ENCODE data around the gene OR4D1.
A peak's percentile ranks its signal among the peaks of the same experiment; 100 is the strongest.

Gene OR4D1

DNA sequence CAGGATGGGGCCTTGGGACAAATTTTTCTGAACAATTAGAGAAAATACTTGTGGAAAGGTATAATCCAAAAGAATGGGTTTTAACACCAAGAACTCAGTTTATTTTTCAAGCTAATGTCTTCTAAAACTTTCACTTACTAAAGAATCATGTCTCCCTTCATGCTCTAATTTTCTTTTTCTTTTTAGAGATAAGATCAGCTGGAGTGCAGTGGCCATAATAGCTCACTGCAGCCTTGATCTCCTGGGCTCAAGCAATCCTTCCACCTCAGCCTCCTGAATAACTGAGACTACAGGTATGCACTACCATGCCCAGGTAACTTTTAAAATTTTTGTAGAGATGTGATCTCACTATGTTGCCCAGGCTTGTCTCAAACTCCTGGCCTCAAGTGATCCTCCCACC is 5.5 kb downstream of the OR4D1 start:
- DNase-seq (ENCODE audit: low read depth in 2 of 2): no peak

DNA sequence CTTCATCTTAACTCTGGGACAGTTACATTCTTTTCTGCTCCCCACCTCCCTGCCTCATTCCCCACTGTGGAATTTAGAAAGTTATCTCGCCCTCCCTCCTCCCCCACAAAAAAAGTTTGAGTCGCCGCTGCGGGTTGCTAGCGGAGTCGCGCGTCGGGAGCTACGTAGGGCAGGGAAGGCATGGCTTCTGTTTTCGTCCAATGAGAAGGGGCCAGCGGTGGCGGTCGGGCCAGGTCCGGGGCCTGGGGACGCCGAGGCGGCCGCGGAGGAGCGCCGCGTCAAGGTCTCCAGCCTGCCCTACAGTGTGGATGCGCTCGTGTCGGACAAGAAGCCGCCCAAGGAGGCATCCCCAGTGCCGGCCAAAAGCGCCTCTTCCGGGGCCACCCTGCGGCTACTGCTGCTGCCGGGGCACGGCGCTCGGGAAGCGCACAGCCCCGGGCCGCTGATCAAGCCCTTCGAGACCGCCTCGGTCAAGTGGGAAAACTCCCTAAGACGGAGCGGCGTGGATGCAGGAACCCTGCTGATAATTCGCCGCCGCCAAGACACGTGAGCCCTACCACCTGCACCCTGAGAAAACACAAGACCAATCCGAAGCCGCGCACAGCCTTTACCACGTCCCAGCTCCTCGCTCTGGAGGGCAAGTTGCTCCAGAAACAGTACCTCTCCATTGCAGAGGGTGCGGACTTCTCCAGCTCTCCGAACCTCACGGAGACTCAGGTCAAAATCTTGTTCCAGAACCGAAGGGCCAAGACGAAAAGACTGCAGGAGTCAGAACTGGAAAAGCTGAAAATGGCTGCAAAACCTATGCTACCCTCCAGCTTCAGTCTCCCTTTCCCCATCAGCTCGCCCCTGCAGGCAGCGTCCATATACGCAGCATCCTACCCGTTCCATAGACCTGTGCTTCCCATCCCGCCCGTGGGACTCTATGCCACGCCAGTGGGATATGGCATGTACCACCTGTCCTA is 8.9 kb downstream of the OR4D1 start:
- DNase-seq (ENCODE audit: low read depth in 2 of 2): peak; percentile 29 to 54

- DNase-seq (ENCODE audit: low read depth in 2 of 2): no peak
Measured at GRCh38 chr17:58158181-58158580, 10.0 kb downstream of the OR4D1 start.

- DNase-seq (ENCODE audit: low read depth in 2 of 2): no peak
Measured at GRCh38 chr17:58161566-58161965, 13.4 kb downstream of the OR4D1 start.

DNA sequence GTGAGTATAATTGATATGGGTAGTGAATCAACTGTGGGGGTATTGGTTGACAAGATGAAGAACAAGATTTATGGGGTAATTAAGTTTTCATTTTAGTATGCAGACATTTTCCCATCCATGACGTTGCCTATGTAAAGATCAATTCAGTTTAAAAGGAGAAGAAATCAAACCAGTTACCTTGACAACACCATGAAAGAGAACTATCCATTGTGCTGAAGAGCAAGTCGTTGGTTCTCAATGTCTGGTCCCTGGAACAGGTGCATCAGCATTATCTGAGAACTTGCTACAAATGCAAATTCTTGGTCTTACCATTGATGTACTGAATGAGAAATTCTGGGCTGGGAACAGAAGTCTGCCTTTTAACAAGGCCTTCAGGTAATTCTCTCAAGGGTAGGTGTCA is 17.8 kb downstream of the OR4D1 start:
- no peak for DNase-seq (ENCODE audit: low read depth in 2 of 2)

GRCh38 chr17:58166682-58167081 is 18.5 kb downstream of the OR4D1 start, which contains the start of gene OR4D2:
TSS of gene OR4D2 (plus strand) at chr17:58166982. CDS start at chr17:58169656, 2,674 bp downstream.
- DNase-seq (ENCODE audit: low read depth in 2 of 2): no peak

DNA sequence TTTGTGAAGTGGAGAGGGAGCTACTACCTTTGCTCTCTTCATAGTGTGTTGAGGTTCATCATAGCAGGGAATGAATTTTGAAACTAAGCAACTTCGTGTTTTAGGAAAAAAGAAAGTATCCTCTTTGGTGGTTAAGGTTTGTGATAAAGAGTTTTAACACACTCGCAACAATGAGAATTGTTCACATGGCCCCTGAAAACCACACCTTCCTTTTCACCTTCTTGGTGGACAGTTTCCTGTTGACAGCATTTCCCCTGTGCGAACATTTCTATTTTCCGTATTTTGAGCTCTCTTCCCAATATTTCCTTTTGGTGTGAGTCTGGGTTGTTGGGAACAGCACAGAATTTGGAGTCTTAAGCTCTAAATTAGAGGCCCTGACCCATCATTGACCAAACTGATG is 22.4 kb downstream of the OR4D1 start:
- DNase-seq (ENCODE audit: low read depth in 2 of 2): no peak

DNA sequence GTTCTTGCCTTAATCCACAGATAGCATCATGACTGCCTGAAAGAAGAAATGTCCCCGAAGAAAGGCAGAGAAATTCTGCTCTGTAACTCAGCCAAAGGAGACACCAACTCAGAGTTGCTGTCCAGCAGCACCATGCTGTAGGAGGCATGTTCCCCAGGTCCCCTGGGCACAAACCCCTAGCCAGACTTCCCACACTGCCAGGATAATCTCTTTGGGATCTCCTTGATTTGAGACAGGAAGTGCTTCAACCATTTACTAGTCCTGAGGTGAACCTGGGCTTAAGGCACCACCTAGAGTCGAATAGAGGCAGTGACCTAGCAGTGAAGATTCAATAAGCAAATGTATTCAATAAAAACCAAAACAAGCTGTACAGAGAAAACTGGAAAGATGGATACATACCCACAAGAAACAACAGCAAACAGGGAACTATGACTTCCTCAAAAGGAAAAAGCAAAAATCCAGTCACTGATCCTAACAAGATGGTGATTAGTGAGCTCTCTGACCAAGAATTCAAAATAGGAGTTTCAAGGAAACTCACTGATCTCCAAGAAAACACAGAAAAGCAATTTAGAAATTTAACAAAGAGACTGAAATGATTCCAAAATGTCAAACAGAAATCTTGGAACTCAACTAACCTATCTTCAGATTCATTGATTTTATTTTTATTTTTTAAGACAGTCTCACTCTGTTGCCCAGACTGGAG is 24.3 kb downstream of the OR4D1 start:
- peak in 1 of 2 experiments; percentile 20 for DNase-seq (ENCODE audit: low read depth in 2 of 2)

DNA sequence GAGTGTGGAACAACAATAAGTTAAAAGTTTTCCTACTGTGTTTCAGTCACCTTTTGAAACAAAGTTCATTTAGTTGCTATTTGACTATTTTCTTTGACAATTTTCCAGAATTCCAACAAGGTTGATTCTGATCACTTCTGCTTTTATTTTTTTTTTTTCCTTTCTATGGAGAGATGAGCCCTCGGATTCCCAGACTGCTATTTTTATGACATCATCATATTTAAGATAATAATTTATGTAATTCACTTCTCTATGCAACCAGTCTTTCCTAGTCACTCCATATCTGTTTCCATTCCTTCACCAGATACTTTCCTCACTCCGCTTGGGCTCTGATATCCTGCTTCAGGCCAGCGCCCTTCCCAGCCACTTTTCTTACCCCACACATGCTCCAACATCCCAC is 26.7 kb downstream of the OR4D1 start:
- no peak for DNase-seq (ENCODE audit: low read depth in 2 of 2)

- no peak for DNase-seq (ENCODE audit: low read depth in 2 of 2)
Measured at GRCh38 chr17:58176200-58176599, 28.0 kb downstream of the OR4D1 start.

DNA sequence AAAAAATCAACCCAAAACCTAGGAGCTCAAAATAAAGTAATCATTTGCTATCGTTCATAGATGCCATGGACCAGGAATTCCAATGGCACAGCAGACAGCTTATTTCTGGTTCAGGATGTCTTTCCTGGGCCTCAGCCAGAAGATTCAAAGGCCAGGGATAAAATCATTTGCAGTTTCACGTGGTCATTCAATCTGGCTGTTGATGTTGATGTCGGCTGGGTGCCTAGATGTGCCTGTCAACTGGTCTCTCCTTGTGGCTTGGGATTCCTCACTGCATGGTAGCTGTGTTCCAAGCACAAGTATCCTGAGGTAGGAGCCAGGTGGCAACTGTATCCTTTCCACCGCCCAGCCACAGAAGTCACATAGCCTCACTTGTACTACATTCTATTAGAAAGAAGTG is 33.6 kb downstream of the OR4D1 start:
- no peak for DNase-seq (ENCODE audit: low read depth in 2 of 2)

DNA sequence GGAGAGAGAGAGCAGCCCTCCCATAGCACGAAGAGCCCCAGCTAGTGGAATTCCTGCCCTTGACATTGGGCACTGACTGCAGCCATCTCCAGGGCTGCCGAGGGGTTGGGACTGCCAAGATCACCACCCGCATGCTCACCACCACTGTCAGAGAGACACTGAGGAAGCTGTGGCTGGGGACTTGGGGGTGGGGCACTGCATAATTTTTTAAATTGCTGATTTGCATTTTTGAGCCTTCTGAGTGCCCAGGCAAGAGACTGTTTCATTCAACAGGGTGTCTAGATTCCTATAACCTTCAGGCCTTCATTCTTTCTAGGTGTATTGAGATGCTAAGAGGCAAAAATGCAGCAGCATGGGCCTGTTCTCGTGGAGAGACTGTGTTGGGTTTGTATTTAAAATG is 35.3 kb downstream of the OR4D1 start:
- DNase-seq (ENCODE audit: low read depth in 2 of 2): no peak

DNA sequence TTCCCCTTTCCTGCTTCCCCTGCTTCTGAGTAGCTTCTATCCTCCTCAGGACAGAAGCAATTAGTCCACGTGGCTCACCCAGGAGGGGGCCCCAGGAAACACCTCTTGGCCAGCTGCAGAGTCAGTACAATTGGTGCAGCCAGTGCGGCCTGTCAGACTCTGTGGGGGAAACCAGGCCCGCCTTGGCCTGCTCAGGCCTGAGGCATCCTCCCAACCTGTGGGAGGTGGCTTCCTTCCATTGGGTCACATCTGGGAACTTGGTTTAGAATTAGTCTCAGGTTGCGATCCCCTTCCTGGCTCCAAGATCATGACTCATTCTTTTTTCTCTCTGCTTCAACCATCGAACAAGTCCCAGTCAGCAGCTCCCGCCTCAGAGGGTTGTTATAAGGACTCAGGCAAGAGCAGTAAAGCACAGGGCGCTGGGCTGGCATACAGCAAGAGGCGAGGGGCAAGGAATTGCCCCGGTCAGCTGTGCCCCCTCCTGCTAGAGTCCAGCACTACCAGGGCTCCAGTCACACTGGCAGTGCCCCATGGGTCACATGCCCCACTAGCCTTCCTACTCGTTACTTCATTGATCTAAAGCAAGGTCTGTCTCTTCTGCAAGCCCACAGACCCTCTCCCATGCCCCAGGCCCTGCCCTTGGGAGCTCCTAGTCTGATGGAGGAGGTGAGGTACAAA is 36.3 kb downstream of the OR4D1 start:
- no peak for DNase-seq (ENCODE audit: low read depth in 2 of 2)

DNA sequence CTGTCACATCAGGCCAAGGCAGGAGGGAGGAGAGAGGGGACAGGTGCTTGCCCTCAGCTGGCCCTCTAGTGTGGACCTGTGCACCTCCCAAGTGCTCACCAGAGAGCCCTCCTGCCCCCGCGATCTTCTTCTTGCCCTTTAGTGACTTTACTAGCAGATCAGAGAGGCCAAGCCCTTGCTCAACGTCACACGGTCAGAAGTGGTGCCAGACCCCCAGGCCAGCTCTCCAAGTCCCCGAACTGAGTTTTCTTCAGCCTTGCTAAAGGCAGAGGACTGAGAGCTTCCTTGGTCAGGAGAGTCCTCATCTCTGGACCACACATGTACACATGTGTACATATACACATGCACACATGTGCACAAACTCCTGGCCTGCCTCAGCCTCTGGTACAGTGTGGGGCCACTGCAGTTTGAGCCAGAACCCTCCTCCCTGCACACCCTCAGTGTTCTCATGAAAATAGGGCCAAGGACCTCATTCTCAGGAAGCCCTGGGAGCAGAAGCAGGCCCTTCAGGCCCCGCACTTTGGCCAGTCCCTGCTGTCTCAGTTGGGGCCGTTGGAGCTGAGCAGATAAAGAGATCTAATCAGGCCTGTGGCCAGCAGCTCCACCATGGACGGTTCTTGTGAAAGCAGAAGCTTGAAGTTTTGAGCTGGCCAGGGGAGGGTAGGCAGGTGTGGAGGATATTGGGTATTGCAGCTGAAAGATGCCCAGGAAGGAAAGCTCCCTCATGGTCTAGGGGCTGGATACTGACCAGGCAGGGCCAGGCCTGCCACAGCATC is 37.0 kb downstream of the OR4D1 start:
- no peak for DNase-seq (ENCODE audit: low read depth in 2 of 2)

DNA sequence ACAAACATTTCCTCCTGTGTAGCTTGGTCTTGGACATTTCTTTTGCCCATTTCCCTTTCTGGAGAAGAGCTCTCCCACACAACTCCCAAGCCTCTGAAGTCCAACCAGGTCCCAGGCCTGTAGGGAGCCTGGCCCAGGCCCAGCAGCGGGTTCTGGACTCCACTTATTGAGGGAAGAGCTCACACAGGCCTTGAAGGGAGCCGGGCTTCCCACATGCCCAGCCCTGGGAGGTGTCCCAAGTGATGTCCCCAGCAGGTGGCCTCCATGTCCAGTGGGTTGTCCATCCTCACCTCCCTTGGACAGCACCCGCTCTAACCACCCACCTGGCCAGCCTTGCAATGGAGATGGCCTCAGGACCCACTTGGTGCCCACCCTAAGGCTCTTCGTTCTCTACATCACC is 38.4 kb downstream of the OR4D1 start:
- no peak for DNase-seq (ENCODE audit: low read depth in 2 of 2)

- DNase-seq (ENCODE audit: low read depth in 2 of 2): no peak
Measured at GRCh38 chr17:58187063-58187462, 38.9 kb downstream of the OR4D1 start.

GRCh38 chr17:58187675-58188074 is 39.5 kb downstream of the OR4D1 start:
- no peak for DNase-seq (ENCODE audit: low read depth in 2 of 2)

GRCh38 chr17:58189436-58190146 is 41.4 kb downstream of the OR4D1 start:
- DNase-seq (ENCODE audit: low read depth in 2 of 2): no peak

DNA sequence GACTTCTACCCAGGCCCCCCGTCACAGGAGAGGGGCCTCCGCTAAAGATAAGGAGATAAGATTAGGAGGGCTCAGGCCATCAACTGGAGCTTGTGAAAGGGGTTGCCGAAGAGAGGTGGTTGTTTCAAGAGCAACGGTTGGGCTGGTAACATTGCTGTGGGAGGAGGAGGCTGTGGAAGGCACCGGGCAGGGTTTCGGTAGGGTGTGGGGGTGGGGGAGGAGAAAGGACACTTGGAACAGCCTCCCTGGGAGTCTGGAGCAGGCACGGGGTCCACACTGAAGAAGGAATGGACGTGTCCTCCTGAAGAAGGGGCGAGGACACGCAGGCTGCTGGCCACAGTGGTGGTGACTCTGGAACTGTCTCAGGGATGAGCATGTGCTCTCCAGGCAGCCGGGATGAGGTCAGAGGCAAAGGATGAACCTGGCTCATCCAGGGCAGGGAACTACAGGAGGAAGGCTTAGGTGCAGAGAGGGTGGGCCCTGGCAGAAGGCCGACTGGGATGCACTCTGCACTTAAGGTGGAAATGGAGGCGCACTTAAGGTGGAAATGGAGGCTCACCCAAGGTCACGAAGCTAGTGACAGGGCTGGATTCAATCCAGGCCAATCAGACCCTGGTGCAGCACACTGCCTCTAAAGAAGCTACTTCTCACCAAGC is 43.2 kb downstream of the OR4D1 start:
- no peak for DNase-seq (ENCODE audit: low read depth in 2 of 2)

GRCh38 chr17:58192612-58193011 is 44.4 kb downstream of the OR4D1 start, which contains the start of gene EPX:
TSS of gene EPX (plus strand) at chr17:58192726. CDS start at chr17:58192847, 121 bp downstream.
- DNase-seq (ENCODE audit: low read depth in 2 of 2): no peak
